NCI-H1092 (cell line): Measurements from ENCODE around the gene LRRC14B.
"Not testable (repeated sequence)": the region's sequence is repeated elsewhere in the genome, so short reads cannot be mapped to it uniquely, and the experiment has no call there.

Experiments used
- DNase-seq: peaks from one replicate; lab custom pipeline; 2025; lab: John Stamatoyannopoulos, UW

The LRRC14B gene

GRCh38 chr5:192970-193831 is 1.9 kb downstream of the LRRC14B start:
- DNase-seq, result no peak

GRCh38 chr5:194102-194501 is 2.8 kb downstream of the LRRC14B start:
- no peak for DNase-seq

- no peak for DNase-seq
Observed at GRCh38 chr5:194603-195209, 3.4 kb downstream of the LRRC14B start.

GRCh38 chr5:195401-196160 is 4.3 kb downstream of the LRRC14B start:
- no peak for DNase-seq

- no peak for DNase-seq
Observed at GRCh38 chr5:196350-196749, 5.1 kb downstream of the LRRC14B start.

GRCh38 chr5:197031-197430 is 5.7 kb downstream of the LRRC14B start:
- DNase-seq, result not testable (repeated sequence)

- no peak for DNase-seq
Observed at GRCh38 chr5:197892-198489, 6.7 kb downstream of the LRRC14B start.

GRCh38 chr5:198516-199196 is 7.4 kb downstream of the LRRC14B start:
- no peak for DNase-seq

- DNase-seq, result no peak
Observed at GRCh38 chr5:199197-199949, 8.1 kb downstream of the LRRC14B start.

- DNase-seq, result no peak
Observed at GRCh38 chr5:199950-200645, 8.8 kb downstream of the LRRC14B start.

- DNase-seq, result no peak
Observed at GRCh38 chr5:200985-201384, 9.7 kb downstream of the LRRC14B start.

GRCh38 chr5:201672-202071 is 10.4 kb downstream of the LRRC14B start:
- DNase-seq, result no peak

- no peak for DNase-seq
Observed at GRCh38 chr5:203246-203930, 12.1 kb downstream of the LRRC14B start.

GRCh38 chr5:204001-204400 is 12.7 kb downstream of the LRRC14B start:
- DNase-seq, result no peak

GRCh38 chr5:204462-204861 is 13.2 kb downstream of the LRRC14B start:
- DNase-seq, result no peak

- no peak for DNase-seq
Observed at GRCh38 chr5:204966-205670, 13.8 kb downstream of the LRRC14B start.

- DNase-seq, result no peak
Observed at GRCh38 chr5:206406-206805, 15.1 kb downstream of the LRRC14B start.

- DNase-seq, result no peak
Observed at GRCh38 chr5:206927-207536, 15.7 kb downstream of the LRRC14B start.

GRCh38 chr5:207599-207998 is 16.3 kb downstream of the LRRC14B start:
- DNase-seq, result no peak
